K562 (cell line): ENCODE results near the gene FAM20B. TPM values are rescaled to one million over a fixed set of nuclear protein-coding genes. Genes with fewer than 3 reads are reported as not detected.

Source experiments
- ARNT ChIP-seq, 2 experiments: fragments of 450-650 bp; IDR thresholded peaks; 2 replicates each; pipeline ENCODE4 v1.6.1; 2016; ENCODE audit warnings: mild to moderate bottlenecking in 1 of 2
- ATF7 ChIP-seq: fragments of 450-650 bp; IDR thresholded peaks from 2 replicates; pipeline ENCODE4 v1.7.1; 2014; ENCODE audit warnings: mild to moderate bottlenecking, moderate library complexity
- CXXC5 ChIP-seq: fragments of 250-450 bp; sonication (Bioruptor Pico); IDR thresholded peaks from 2 replicates; pipeline ENCODE4 v1.8.0; 2022; ENCODE audit warnings: inconsistent platforms, mild to moderate bottlenecking, moderate library complexity
- DMBX1 ChIP-seq: fragments of 250-450 bp; sonication (Bioruptor Pico); IDR thresholded peaks from 2 replicates; pipeline ENCODE4 v1.8.0; 2022; ENCODE audit warnings: inconsistent platforms, mild to moderate bottlenecking, moderate library complexity, borderline replicate concordance
- HDAC2 ChIP-seq: fragments of 450-650 bp; IDR thresholded peaks from 2 replicates; pipeline ENCODE4 v1.6.1; 2016; ENCODE audit warnings: mild to moderate bottlenecking
- HSF4 ChIP-seq: fragments of 250-450 bp; sonication (Bioruptor Pico); IDR thresholded peaks from 2 replicates; pipeline ENCODE4 v2.1.2; 2022; ENCODE audit warnings: mild to moderate bottlenecking, moderate library complexity, borderline replicate concordance
- L3MBTL2 ChIP-seq: fragments of 450-650 bp; IDR thresholded peaks from 2 replicates; pipeline ENCODE4 v1.6.1; 2016; ENCODE audit warnings: mild to moderate bottlenecking, moderate library complexity
- MAZ ChIP-seq, 2 experiments: fragments of 450-650 bp in 1 of 2; sonication (generic) in 1 of 2; formaldehyde crosslinking; IDR thresholded peaks in 1 of 2; conservative IDR thresholded peaks in 1 of 2; 2 replicates each; pipeline versions ENCODE4 v1.4.0 to v1.5.0; 2020; ENCODE audit warnings: mild to moderate bottlenecking in 1 of 2, missing genetic modification reagents in 1 of 2
- MGA ChIP-seq: fragments of 450-650 bp; IDR thresholded peaks from 2 replicates; pipeline ENCODE4 v1.6.1; 2016; ENCODE audit warnings: mild to moderate bottlenecking, moderate library complexity
- NCOA2 ChIP-seq, 2 experiments: fragments of 450-650 bp; IDR thresholded peaks; 2 replicates each; pipeline ENCODE4 v1.6.1; 2018; ENCODE audit warnings: mild to moderate bottlenecking in 2 of 2, moderate library complexity in 1 of 2; ENCODE audit not compliant: partially characterized antibody in 2 of 2
- NR2C1 ChIP-seq, 2 experiments: fragments of 450-650 bp; IDR thresholded peaks; 2 replicates each; pipeline ENCODE4 v1.6.1; 2017; ENCODE audit warnings: mild to moderate bottlenecking in 2 of 2, antibody characterized with exemption in 1 of 2, inconsistent platforms in 1 of 2, missing compliant biosample characterization in 1 of 2, missing genetic modification characterization in 1 of 2
- PHB2 ChIP-seq: fragments of 450-650 bp; IDR thresholded peaks from 2 replicates; pipeline ENCODE4 v1.6.1; 2017; ENCODE audit warnings: low read depth
- SMARCE1 ChIP-seq: fragments of 450-650 bp; IDR thresholded peaks from 2 replicates; pipeline ENCODE4 v1.7.1; 2016; ENCODE audit warnings: mild to moderate bottlenecking
- TAF9B ChIP-seq: fragments of 450-650 bp; IDR thresholded peaks from 2 replicates; pipeline ENCODE4 v1.6.1; 2018; ENCODE audit warnings: mild to moderate bottlenecking; ENCODE audit not compliant: partially characterized antibody
- TAL1 ChIP-seq: fragments of 450-650 bp; IDR thresholded peaks from 2 replicates; pipeline ENCODE4 v1.6.1; 2016; ENCODE audit warnings: mild to moderate bottlenecking
- TCF3 ChIP-seq: sonication (generic); formaldehyde crosslinking; IDR thresholded peaks from 2 replicates; pipeline ENCODE4 v1.4.0; 2020; ENCODE audit warnings: mild to moderate bottlenecking, missing genetic modification reagents
- ZBTB17 ChIP-seq: fragments of 450-650 bp; formaldehyde crosslinking; IDR thresholded peaks from 2 replicates; pipeline ENCODE4 v1.4.0; 2020; ENCODE audit warnings: mild to moderate bottlenecking
- ZNF589 ChIP-seq: fragments of 200-800 bp; sonication (Bioruptor generic); IDR thresholded peaks from 2 replicates; pipeline ENCODE4 v1.6.1; 2016; ENCODE audit warnings: low read depth, missing genetic modification characterization, missing compliant biosample characterization
- polyA plus RNA-seq, 8 experiments: library from polyadenylated mRNA; depleted of rRNA in 4 of 8; stranded (reverse) in 5 of 8; unstranded in 3 of 8; fragments of >200 nt; fragmentation: Nextera tagmentation in 2 of 8; fragmentation: Illumina TruSeq in 1 of 8; extraction: Ambion mirVana in 2 of 8; extraction: Trizol in 1 of 8; gene quantifications; 2 replicates each; pipeline versions ENCODE4 v1.2.1 to v1.2.3, GENCODE V29; 2011 to 2014; ENCODE audit warnings: inconsistent platforms in 1 of 8, missing spikeins in 1 of 8
- total RNA-seq, 7 experiments: library from RNA; depleted of rRNA in 6 of 7; stranded (reverse); fragments of >200 nt in 6 of 7; fragmentation: Illumina TruSeq in 2 of 7; extraction: Trizol in 2 of 7; gene quantifications; 2 replicates each; pipeline versions ENCODE4 v1.2.1 to v1.2.3, GENCODE V29; 2011 to 2021; ENCODE audit warnings: low replicate concordance in 1 of 7

Gene FAM20B
- total and polyA plus RNA-seq, 9 of the 15 experiments (the other 6 are each of a cell fraction or from before 2014, with no cell fraction given), result 7.2 to 67.5 (median 42.9) TPM

- peak; percentile 30 to 84; a peak in 1 of 4 replicates for TF ChIP-seq ARNT (IDR thresholded peaks at IDR 0.05)
- TF ChIP-seq SMARCE1, result peak; percentile 78
- peak; percentile 89 for TF ChIP-seq TAL1
- peak; percentile 61; the same call in 1 of the 2 replicates for TF ChIP-seq MGA
- peak in 1 of 2 experiments; percentile 21 for TF ChIP-seq NCOA2 (IDR thresholded peaks at IDR 0.05; ENCODE audit: partially characterized antibody in 2 of 2)
- TF ChIP-seq PHB2, result peak; percentile 57; the same call in 1 of the 2 replicates
- TF ChIP-seq ZBTB17 (CRISPR knock-in tag), result 0 out of 2 replicates have a peak, but pooled peaks have one; percentile 25
- peak; percentile 22; the same call in 1 of the 2 replicates for TF ChIP-seq ATF7
- peak; percentile 58 for TF ChIP-seq CXXC5 (CRISPR knock-in tag)
- peak; percentile 68 for TF ChIP-seq NR2C1 (IDR thresholded peaks at IDR 0.05)
- peak; percentile 68 for TF ChIP-seq NR2C1 (tag; IDR thresholded peaks at IDR 0.05)
- TF ChIP-seq MAZ (CRISPR knock-in tag; conservative IDR thresholded peaks at IDR 0.05 in 1 of 2, IDR thresholded peaks at IDR 0.05 in 1 of 2), result 0 out of 4 replicates have a peak, but pooled peaks of 1 of the 2 experiments have one; percentile 25
- TF ChIP-seq TAF9B, result peak; percentile 35
- TF ChIP-seq HSF4 (CRISPR knock-in tag), result 0 out of 2 replicates have a peak, but pooled peaks have one; percentile 48
- peak; percentile 57; the same call in 1 of the 2 replicates for TF ChIP-seq L3MBTL2
- peak; percentile 61; the same call in 1 of the 2 replicates for TF ChIP-seq DMBX1 (CRISPR knock-in tag)
- peak; percentile 40 for TF ChIP-seq TCF3 (CRISPR knock-in tag)
- peak; percentile 83 for TF ChIP-seq HDAC2
- peak; percentile 57; the same call in 1 of the 2 replicates for TF ChIP-seq ZNF589
Measured at GRCh38 chr1:179039502-179040174, 13.9 kb downstream of the FAM20B start (continued).
